ENCODE measurements around the gene DNM1.
"Not testable (repeated sequence)": the region's sequence is repeated elsewhere in the genome, so short reads cannot be mapped to it uniquely, and the experiment has no call there.

DNM1 gene

DNA sequence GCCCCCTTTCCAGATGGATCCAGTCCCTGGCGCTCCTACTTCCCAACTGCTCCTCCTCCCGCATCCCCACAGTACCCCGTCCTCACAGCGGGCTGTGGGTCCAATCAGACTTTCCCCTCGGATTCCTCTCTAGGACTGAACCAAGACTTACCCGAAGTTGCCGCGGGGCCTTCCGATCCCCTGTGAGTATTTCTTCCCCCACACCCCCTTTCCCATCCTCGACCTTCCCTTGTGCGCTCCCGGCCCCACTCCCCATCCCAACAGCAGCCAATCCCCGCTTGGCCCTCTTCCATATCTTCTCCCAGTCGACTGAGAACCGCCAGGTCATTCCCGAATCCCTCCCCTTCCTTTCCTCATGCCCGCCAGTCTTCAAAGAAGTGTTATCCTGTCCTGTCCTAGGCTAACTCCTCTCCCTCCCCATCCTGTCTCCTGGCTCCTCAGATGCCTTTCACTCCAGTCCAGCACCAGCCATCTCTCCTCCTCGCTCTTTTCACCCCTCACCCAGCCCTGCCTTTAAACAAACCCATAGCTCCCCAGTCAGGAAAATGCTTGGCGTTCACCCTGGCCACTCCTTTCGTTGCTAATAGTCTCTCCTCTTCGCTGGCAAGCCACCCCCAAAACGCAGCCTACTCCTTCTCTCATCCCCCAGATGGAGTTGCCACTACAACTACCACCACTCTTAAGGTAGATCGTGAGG is 73.5 kb downstream of the DNM1 start:
- DNase-seq (ENCODE audit: low read depth in 3 of 3): no peak

DNA sequence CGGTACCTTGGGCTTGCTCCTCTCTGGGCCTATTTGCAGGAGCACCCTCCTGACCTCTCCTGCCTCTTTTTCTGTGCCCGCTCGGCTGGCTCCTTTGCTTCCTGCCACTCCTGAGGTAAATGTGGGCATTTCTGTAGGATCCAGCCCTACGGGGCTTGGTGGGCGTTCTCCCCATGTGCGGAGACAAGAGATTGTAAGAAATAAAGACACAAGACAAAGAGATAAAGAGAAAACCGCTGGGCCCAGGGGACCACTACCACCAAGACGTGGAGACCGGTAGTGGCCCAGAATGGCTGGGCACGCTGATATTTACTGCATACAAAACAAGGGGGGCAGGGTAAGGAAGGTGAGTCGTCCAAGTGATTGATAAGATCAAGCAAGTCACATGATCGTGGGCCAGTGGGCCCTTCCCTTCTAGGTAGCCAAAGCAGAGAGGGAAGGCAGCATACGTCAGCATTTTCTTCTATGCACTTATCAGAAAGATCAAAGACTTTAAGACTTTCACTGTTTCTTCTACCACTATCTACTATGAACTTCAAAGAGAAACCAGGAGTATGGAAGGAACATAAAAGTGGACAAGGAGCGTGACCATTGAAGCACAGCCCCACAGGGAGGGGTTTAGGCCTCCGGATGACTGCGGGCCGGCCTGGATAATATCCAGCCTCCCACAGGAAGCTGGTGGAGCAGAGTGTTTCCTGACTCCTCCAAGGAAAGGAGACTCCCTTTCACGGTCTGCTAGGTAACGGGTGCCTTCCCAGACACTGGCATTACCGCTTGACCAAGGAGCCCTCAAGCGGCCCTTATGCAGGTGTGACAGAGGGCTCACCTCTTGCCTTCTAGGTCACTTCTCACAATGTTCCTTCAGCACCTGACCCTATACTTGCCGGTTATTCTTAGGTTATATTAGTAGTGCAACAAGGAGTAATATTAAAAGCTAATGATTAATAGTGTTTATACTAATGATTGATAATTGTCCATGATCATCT is 76.2 kb downstream of the DNM1 start:
- not testable (repeated sequence) for DNase-seq (ENCODE audit: low read depth in 3 of 3)

DNA sequence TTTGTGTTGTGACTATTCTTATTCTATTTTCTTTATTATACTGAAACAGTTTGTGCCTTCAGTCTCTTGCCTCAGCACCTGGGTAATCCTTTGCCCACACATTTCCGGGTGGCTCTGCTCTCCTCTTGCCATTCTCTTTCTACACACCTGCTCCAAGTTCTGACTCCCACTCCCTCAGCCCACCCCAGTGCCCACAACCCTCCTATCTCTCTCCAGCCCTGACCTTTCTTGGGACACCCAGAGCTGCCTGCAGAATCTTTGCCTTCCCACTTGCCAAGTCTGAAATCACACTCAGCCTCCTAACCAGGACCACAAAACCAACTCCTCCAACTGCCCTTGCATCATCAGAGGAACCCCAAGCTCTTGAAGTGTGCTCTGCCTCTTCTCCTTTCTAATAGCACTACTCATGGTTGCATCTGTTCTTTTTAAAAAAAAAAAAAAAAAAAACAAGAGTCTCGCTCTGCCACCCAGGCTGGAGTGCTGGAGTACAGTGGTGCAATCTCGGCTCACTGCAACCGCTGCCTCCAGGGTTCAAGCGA is 77.0 kb downstream of the DNM1 start:
- DNase-seq (ENCODE audit: low read depth in 3 of 3): no peak

DNA sequence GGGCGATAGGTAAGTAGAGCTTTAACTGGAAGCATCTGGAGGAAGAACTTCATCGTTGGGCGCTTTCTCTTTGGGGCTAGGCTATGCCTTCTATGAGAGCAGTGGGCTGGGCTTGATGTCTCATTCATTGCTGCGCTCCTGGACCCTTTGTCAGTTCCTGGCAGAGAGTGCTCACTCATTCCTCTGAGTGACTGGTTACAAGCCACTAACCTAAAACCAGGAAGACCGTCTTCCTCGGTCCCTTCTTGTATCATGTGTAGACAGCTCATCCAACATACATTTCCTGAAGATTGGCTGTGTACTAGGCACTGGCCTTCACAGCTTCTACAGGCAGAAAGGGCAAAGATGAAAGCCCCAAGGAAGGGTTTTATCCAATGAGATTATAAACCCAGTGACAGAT is 79.3 kb downstream of the DNM1 start:
- DNase-seq (ENCODE audit: low read depth in 3 of 3): no peak

GRCh38 chr9:128285033-128285784 is 82.0 kb downstream of the DNM1 start:
- no peak for DNase-seq (ENCODE audit: low read depth in 3 of 3)

- DNase-seq (ENCODE audit: low read depth in 3 of 3): no peak
Measured at GRCh38 chr9:128286440-128286839, 83.3 kb downstream of the DNM1 start.

DNA sequence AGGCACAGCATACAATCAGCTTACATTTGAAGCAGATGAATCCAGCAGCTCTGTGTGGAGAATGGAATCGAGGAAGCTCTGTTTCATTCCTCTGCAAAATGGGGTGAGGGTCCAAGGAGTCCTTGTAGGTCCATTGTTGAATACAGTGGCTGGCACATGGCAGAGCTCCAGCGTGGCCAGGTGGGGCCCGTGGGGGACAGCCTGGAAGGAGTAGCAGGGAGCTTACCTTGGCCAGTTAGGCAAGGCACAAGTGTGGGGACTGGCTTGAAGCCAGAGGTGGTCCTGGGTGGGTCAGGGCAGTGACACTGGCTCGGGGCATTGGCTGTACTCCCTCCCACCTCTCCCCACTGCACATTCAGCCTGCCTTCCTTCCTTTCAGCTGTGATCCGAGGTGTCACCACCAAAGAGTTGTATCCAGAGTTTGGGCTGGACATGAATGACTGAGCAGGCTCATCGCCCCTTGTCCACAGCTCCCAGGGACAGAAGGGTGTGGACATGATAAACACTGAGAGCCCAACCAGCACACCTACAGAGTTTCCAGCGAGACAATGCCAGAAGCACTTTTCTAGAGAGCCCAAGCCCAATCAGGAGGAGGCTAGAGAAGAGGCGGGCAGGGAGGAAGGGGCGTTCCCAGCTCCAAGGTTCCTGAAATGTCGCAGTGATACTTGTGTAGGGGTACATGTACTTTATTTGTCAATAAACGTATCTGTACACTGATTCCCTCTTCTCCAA is 85.3 kb downstream of the DNM1 start:
- no peak for DNase-seq (ENCODE audit: low read depth in 3 of 3)

- DNase-seq (ENCODE audit: low read depth in 3 of 3): no peak
Measured at GRCh38 chr9:128292009-128292408, 88.8 kb downstream of the DNM1 start.

DNA sequence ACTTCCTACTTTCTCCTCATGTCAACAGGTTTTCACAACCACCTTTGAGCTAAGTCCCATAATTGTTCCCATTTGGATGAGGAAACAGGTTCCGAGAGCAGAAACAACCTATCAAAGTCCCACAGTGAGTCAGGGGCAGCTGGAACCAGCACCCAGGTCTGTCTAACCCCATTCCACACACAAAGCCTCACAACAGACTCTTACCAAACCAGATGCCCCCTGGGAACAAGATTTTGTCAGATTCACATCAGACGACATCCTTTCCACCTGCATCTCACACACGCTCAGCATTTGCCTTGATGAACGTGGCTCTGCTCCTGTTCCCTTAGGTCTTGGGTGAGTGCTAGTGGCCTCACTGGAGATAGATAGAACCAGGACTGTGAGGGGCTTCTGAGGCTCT is 89.9 kb downstream of the DNM1 start:
- DNase-seq (ENCODE audit: low read depth in 3 of 3): no peak

DNA sequence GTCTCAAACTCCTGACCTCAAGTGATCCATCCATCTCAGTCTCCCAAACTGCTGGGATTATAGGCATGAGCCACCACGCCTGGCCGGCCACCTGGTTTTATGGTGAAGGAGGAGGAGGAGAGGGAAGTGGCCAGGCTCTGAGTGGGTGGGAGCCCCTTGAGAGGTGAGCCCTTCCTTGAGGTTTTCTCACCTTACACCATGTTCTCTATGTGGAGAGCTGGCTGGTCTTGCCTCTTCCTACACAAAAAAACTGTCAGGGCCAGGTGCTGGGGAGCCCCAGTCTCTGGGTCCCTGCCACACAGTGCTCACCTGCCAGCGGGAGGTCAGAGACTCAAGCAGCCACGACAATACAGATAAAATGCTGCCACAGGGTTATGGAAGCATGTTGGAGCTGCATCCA is 91.0 kb downstream of the DNM1 start:
- no peak for DNase-seq (ENCODE audit: low read depth in 3 of 3)

- no peak for DNase-seq (ENCODE audit: low read depth in 3 of 3)
Measured at GRCh38 chr9:128296340-128297220, 93.4 kb downstream of the DNM1 start.

DNA sequence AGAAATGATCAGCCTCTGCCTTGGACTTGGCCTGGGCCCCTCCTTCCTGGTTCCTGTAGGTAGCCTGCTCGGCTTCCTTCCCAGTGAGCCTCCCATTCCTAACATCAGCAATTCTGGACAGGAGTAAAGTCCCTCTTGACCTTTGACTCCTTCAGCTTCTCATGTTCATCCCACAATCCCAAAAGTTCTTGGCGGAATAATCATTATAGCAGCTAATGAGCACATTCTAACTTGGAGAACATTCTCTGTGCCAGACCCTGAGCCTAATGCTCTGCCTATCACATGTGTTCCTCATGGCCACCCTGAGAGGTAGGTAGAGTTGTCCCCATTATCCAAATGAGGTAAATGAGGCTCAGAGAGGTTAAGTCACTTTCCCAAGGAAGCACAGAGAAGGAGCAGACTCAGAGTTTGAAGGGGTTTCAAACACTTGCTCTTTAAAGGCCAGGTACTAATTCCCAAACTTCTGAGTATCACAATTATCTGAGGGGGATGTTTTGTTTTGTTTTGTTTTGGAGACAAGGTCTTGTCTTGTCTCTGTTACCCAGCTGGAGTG is 94.1 kb downstream of the DNM1 start:
- no peak for DNase-seq (ENCODE audit: low read depth in 3 of 3)

- no peak for DNase-seq (ENCODE audit: low read depth in 3 of 3)
Measured at GRCh38 chr9:128298535-128299482, 95.6 kb downstream of the DNM1 start.

GRCh38 chr9:128304136-128304970 is 101.2 kb downstream of the DNM1 start:
- no peak for DNase-seq (ENCODE audit: low read depth in 3 of 3)
